BJ (cell line): ENCODE data around the gene SERBP1. TPM values are rescaled to one million over a fixed set of nuclear protein-coding genes. Genes with fewer than 3 reads are reported as not detected.
"Not testable (repeated sequence)": the region's sequence is repeated elsewhere in the genome, so short reads cannot be mapped to it uniquely, and the experiment has no call there.

Source experiments
- CTCF ChIA-PET: fragments of 350-600 bp; formaldehyde crosslinking; extraction: SDS; loops from one replicate; lab custom pipeline; 2021; ENCODE audit warnings: antibody characterized with exemption, inconsistent platforms; lab: Yijun Ruan, JAX
- POLR2A ChIA-PET: fragments of 300-600 bp; sonication (Branson Sonifier 250); formaldehyde crosslinking; extraction: SDS; loops from one replicate; lab custom pipeline; 2021; ENCODE audit warnings: antibody characterized with exemption; lab: Charles Lee
- DNase-seq: peaks from one replicate; pipeline ENCODE4 v3.0.0-alpha.2; 2011; ENCODE audit warnings: low read depth
- H3K27me3 ChIP-seq: 2 replicates; pipeline ENCODE4 v1.6.0; 2011; ENCODE audit warnings: low read length; ENCODE audit not compliant: control insufficient read depth, insufficient read depth
- H3K36me3 ChIP-seq: 2 replicates; pipeline ENCODE4 v1.5.1; 2011; ENCODE audit warnings: low read length; ENCODE audit not compliant: control insufficient read depth, insufficient read depth
- H3K4me3 ChIP-seq: 2 replicates; pipeline ENCODE4 v1.5.1; 2011; ENCODE audit warnings: low read depth, mild to moderate bottlenecking, control low read depth, low read length
- CTCF ChIP-seq: IDR thresholded peaks from 2 replicates; pipeline ENCODE4 v1.5.1; 2011; ENCODE audit warnings: low read depth, mild to moderate bottlenecking, control low read depth, inconsistent platforms, low read length, moderate library complexity; ENCODE audit not compliant: insufficient read depth
- polyA plus RNA-seq: library from polyadenylated mRNA; depleted of rRNA; stranded (reverse); fragments of >200 nt; gene quantifications from 2 replicates; pipeline ENCODE4 v1.2.3, GENCODE V29; 2011

Gene SERBP1
- polyA plus RNA-seq, 1 experiment: 94.1 TPM

DNA sequence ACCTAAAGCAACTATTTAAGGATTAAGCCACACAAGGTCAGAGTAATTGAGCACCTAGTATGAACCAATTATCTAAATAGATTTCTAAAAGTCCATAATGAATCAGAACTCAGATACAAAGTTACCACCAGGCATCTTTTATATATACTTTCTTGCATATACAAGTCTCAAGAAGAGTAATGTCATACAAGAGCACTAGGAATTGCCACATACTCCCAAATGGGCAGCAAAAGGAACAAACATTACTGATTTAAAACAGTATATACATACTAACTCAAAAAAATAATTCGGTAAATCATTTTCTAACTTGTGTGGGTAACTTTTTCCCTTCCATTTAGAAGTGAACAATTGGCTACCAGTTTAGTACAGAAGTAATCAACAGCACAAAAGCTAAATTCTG, 22.1 kb downstream of the SERBP1 start:
- Histone ChIP-seq H3K36me3 (no peaks in the 10 kb centered on the region), H3K4me3 (no peak overlapping the region), H3K27me3 (no peaks in the 10 kb centered on the region)
- DNase-seq: no peak
- no peak for TF ChIP-seq CTCF
- POLR2A ChIA-PET: no interaction called here
- CTCF ChIA-PET: interaction anchor here (1.5 to 2.2 kb wide), 3 partner anchors 11 to 15 kb away, joined by 4 to 5 read pairs (median 4); no protein-coding TSS in a partner anchor

DNA sequence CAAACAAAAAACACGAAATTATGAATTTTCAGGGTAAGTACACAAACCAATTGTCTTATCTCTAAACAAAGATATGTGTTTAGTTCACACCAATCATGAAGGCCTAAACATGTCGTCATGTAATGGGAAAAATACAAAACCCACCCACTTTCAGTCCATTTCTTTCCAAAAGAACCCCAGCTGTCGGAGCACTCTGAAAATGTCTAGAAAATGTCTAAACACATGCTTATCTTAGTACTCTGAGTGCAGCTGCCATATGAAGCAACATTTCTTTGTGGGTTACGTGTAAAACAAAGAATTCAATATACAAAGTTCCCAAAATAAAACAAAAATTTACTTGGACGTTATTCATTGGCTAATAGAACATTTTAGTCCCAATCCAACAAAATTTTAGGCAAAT, 22.7 kb downstream of the SERBP1 start:
- POLR2A ChIA-PET: no interaction called here
- Histone ChIP-seq H3K36me3 (no peaks in the 10 kb centered on the region), H3K4me3 (no peak overlapping the region), H3K27me3 (no peaks in the 10 kb centered on the region)
- no peak for TF ChIP-seq CTCF
- CTCF ChIA-PET: interaction anchor here (1.5 to 2.2 kb wide), 2 partner anchors 11 to 15 kb away, joined by 4 to 5 read pairs; no protein-coding TSS in a partner anchor
- no peak for DNase-seq

DNA sequence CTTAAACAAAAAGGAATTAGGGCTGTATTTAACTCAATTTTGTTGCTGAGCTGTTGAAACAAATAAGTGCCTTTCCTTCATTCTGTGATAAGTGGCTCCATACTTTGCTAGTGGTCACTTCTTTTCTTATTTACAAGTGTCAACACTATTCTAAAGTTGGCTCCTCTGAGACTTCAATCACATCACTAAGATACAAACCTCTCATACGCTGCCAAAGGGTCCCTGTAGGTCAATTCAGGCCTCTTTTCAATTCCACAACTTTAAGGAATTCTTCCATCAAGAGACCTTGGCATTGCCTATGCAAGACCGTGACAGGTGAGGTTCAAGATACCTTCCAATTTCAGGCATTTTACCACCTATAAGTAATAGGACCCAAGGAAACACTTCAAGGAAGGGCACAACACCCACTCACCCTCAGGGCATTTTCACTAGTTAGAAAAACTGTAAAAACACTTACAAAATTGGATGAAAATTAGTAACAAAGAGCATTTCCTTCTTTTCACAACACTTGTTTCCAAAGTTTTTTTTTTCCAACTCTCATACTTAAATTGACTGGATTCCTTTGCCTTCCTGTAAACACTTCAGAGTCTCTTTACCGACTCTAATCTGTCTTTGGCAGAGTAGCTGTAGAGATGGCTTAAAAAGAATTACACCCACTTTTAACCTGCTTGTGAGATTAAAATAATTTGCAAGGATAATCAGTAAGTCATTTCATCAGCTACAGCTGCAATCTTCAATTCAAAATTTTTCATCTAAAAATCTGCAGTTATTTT, 24.5 kb downstream of the SERBP1 start:
- Histone ChIP-seq H3K4me3 (no peak overlapping the region), H3K27me3 (no peaks in the 10 kb centered on the region), H3K36me3 (no peaks in the 10 kb centered on the region)
- CTCF ChIA-PET: interaction anchor here (1.9 kb wide), 1 partner anchor 29 kb away, joined by 3 read pairs; no protein-coding TSS in a partner anchor
- POLR2A ChIA-PET: interaction anchor here (0.6 kb wide), 1 partner anchor 9 kb away, joined by 8 read pairs; no protein-coding TSS in a partner anchor
- TF ChIP-seq CTCF: no peak
- no peak for DNase-seq

DNA sequence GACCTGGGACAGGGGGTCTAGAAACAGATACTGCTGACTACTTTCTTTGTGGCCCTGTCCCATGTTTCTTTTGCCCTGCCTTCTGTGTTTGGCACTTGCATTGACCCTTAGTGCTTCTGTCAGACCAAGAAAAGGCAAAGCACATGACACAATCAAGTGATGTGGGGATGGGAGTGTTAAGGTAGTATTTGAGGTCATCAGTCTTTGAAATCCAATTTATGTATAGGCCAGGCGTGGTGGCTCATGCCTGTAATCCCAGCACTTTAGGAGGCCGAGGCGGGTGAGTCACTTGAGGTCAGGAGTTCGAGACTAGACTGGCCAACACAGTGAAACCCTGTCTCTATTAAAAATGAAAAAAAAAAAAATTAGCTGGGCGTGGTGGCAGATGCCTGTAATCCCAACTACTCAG, 26.0 kb downstream of the SERBP1 start:
- H3K4me3 ChIP-seq: no peak overlapping the region
- CTCF ChIA-PET: no interaction called here
- H3K36me3 ChIP-seq: no peaks in the 10 kb centered on the region

DNA sequence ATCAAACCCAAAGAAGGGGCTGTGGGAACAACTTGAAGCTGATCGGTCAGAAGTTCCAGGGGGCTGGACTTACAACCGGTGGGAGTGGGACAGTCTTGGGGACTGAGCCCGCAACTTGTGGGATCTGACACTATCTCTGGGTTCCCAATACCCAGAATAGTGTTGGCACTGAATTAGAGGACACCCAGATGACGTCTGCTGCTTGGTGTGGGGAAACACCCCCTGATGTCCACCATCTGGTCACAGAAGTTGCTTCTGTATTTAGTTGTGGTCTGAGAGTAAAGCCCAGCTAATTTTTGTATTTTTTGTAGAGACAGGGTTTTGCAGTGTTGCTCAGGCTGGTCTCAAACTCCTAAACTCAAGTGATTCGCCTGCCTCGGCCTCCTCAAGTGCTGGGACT, 28.8 kb downstream of the SERBP1 start:
- CTCF ChIA-PET: interaction anchor here (1.0 kb wide), 1 partner anchor 10 kb away, joined by 3 read pairs; no protein-coding TSS in a partner anchor
- DNase-seq: no peak

More for the DNA sequence above, 26.0 kb downstream of the SERBP1 start:
- H3K27me3 ChIP-seq: no peaks in the 10 kb centered on the region
- DNase-seq: no peak
- POLR2A ChIA-PET: no interaction called here
- no peak for TF ChIP-seq CTCF

GRCh38 chr1:67400029-67400786, 30.0 kb downstream of the SERBP1 start:
- H3K27me3 ChIP-seq, H3K36me3 ChIP-seq, POLR2A ChIA-PET, DNase-seq, H3K4me3 ChIP-seq, CTCF ChIA-PET: not testable (repeated sequence)

More for the DNA sequence above, 28.8 kb downstream of the SERBP1 start:
- H3K4me3 ChIP-seq: no peak overlapping the region
- no peaks in the 10 kb centered on the region for H3K36me3 ChIP-seq
- TF ChIP-seq CTCF: no peak
- POLR2A ChIA-PET: no interaction called here
- H3K27me3 ChIP-seq: no peaks in the 10 kb centered on the region
